Germinal center (tissue), 1 donor: ENCODE measurements around the gene CCSAP.

Experiments used
- DNase-seq: peaks from one replicate; pipeline ENCODE4 v3.0.0; 2012; ENCODE audit warnings: mixed read lengths, low spot score

CCSAP gene

DNA sequence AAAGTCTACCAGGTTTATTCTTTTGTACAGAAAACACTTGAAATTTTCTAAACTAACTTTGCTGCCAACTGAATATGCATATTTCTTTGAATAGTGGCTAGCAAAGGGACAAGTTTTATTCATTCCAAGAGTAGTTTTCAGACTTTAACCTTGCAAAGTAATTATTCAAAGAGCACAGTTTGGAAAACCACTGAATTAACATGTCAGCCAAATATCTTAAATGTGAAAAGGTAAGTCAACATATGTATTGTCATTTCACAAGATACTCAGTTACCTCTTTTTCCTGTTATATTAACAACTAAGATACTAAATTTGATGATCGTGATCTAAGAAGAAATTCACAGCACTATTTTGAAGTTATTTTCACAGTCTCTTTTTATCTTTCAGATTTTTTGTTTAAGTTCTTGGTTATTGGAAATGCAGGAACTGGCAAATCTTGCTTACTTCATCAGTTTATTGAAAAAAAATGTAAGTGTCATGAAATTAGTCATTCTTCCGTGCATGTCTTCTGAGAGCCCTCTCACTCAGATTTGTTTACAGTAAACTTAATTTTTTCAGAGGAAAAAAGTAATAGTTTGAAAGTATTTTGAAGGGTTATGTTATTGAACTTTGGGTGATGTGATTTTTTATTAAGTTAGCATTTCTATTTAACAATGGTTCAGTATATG lies 56.6 kb downstream of the CCSAP start:
- DNase-seq, result no peak

DNA sequence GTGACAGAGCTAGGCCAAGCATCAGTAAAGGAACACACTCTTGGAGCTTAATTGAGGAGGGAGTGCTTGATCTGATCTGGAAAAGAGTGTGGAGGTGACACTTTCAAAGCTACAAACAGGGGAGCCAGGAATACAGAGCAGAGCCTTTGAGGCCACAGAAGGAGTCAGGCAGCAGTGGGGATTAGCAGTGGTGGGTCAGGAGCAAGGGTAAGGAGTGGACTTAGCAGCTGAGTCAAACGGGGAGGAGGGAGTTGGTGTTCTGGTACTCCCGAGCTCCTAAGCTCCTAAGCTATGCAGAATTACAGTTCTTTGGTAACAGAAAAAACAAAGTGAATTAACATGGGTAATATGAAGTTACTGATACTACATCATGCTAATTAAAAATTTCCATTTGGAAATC lies 57.4 kb downstream of the CCSAP start:
- DNase-seq, result no peak

DNA sequence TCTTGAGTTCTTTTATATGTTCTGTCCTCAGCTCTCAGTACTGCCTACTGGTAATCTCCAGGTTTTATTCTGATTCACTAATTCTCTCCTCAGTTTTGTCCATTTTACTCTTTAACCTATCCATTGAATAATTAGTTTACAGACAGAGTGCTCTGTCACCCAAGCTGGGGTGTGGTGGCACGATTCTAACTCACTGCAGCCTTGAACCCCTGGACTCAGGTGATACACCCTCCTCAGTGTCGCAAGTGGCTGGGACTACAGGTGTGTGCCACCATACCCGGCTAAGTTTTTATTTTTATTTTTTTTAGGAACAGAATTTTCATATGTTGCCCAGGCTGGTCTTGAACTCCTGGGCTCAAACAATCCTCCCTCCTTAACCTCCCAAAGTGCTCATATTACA lies 58.0 kb downstream of the CCSAP start:
- DNase-seq, result no peak

DNA sequence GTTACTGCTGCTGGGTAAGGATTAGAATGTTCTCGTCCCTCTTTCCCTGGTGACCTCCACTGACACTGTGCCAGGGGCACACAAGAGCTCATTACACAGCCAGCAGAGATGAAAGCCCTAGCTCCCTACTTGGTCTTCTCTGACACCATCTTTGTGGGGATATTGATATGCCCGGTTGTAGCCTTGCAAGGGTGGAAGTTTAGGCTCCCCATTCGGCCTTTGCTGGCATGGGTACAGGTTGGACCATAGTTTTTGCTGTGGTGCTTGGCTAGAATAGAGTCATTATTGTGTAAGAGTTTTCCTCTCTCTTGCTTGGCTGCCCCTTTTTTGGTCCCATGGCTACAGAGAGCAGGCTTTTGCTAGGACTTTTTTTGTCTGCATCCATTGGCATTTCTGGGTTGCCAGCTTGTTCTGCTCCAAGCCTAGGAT lies 59.6 kb downstream of the CCSAP start:
- no peak for DNase-seq

DNA sequence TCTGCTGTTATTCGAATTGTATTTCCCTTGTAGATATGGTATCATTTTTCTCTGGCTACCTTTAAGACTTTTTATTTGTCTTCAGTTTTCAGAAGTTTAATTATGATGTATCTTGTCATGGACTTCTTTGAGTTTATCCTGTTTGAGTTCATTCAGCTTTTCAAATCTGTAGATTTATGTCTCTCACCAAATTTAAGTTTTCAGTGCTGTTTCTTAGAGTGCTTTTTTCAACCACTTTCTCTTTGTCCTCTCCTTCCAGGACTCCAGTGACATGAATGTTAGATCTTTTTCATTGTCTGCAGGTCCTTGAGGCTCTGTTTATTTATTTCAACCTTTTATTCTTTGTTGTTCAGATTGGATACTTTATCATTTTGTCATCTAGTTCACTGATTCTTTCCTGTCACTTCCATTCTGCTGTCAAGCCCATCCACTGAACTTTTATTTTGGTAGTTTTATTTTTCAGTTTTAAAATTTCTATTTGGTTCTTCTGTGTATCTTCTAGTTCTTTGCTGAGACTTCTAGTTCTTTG lies 60.5 kb downstream of the CCSAP start:
- no peak for DNase-seq

DNA sequence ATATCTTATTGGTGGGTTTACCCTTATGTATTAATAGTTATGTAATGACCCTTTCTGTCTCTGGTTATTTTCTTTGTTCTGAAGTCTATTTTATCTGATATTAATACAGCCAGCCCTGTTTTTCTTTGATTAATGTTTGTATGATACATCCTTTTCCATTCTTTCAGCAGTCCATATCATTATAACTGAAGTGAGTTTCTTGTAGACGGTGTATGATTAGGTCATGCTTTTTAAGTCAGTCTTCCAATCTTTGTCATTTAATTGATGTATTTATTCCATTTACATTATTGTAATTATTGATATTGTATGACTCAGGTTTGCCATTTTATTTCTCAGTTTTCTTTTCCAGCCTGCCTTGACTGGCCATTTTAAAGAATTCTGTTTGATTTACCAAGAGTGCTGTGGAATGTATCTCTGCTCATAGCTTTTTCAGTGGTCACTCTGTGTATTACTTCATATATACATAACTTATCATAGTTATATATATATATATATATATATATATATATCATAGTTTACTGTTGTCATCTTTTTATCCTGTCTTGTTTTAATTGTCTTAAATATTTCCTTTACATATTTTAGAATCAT lies 61.4 kb downstream of the CCSAP start:
- DNase-seq, result no peak

DNA sequence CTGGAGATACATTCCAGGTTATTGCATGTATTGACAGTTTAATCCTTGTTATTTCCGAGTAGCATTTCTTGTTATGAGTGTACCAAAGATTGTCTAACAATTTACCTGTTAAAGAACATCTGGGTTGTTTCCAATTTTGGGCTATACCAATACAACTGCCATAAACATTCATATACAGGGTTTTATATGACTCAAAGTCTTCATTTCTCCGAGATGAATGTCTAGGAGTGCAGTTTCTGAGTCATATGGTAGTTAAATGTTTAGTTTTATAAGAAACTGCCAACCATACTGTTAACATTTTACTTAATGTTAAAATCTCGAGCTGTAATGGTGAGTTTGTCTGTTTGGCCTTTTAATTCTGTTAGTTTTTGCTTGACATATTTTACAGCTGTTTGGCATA lies 61.9 kb downstream of the CCSAP start:
- DNase-seq, result no peak

DNA sequence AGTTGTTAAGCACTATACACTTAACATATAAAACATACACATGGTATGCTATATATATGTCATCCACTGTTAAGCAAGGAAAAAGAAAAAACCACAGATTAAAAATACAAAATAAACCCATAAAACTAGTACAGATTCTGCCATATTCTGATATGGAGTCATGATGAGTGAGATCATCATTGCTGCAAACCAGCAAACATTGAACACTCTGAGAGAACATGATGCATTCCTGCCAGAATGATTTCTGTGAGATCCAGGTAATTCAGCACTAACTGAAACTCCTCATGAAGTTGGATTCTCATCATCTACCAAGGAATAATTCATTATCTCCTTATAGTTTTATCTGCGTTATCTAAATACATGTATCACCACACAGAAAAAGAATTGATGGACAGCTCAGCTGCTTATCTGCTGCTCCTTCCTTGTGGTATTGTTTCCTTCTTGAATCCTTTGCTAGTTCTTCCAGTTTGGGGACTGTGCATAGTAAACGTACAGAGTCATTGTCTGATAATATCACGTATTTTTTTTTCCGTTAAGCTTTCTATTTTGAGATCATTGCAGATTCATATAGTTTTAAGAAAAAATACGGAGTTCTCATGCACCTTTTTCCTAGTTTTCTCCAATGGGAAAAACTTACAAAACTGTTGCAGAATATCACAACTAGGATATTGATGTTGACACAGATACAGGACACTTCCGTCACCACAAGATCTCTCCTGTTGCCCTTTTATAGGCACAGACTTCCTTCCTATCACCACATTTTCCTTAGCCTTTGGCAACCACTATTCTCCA lies 62.6 kb downstream of the CCSAP start:
- no peak for DNase-seq

DNA sequence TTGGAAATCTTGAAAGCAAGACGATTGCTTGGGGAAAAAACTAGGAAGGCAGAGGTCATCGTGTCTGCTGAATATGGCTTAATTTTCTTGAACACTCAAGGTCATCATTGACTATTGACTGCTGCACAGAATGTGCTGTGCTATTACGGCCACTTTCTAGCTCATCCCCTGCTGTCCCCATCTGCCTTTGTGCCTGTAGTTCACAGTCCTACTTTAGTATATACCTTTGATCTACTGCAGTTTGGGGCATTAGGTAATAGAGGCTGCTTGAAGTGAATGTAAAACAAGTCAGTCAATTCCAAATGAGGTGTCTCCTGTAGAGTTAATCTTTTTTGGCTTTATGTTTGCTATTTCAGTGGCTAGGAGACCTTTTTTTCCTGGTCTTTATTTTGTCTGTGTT lies 63.6 kb downstream of the CCSAP start:
- DNase-seq, result no peak

DNA sequence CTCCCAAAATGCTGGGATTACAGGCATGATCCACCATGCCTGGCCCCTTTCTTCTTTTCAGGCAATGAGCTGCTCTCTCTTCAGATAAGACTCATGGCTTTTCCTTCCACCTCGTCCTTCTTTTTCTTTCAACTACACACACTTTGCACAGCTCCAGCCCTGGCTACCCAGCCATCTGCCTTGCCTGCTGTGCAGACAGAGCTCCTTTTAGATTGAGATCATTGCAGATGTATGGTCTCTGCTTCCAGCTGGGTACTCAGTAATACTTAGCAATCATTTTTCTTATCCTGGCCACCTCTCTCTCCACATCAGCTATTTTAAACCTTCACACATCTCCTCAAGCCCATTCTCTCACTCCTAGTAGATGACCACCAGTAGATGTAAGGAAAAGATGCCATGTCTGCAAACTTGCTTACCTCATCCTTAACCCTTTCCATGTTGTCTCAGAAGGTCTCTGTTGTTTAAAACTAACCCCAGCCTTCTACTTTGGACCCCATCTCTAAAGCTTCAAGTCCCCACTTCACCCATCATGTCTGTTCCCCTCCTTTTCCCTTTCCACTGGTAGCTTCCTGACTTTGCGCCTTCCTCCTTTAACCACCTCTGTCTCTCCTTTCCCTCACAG lies 64.6 kb downstream of the CCSAP start:
- no peak for DNase-seq

DNA sequence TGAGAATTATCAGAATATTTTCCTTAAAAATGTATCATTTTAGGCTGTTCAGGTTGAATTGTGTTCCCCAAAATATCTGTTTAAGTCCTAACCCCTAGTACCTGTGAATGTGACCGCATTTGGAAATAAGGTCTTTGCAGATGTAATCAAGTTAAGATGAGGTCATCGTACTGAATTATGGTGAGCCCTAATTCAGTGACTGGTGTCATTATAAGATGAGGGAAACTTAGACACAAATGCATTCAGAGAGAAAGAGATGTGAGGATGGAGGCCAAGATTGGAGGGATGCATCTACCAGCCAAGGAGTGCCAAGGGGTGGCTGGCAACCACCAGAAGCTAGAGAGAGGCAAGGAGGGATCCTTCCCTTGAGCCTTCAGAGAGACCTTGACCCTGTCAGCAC lies 67.8 kb downstream of the CCSAP start:
- no peak for DNase-seq

DNA sequence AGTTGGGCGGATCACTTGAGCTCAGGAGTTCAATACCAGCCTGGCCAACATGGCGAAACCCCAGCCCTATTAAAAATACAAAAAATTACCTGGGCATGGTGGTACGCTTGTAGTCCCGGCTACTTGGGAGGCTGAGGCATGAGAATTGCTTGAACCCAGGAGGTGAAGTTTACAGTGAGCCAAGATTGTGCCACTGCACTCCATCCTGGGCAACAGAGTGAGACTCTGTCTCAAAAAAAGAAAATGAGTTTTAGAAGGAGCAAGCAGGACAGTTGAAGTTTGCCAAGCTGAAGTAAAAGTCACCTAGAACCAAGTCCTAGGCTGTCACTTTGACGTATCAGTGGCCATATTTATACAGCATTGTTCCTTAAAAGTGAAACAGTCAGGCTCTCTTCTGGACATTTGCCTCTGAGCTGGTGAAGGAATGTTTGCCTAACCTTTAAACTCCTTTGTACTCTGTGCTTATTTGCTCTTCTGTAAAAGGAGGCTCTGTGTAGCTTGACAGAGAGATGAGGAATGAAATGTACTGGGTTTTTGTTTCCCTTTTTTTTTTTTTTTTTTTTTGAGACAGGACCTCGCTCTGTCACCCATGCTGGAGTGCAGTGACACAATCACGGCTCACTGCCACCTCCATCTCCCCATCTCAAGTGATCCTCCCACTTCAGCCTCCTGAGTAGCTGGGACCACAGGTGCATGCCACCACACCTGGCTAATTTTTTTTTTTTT lies 69.2 kb downstream of the CCSAP start:
- DNase-seq, result no peak

DNA sequence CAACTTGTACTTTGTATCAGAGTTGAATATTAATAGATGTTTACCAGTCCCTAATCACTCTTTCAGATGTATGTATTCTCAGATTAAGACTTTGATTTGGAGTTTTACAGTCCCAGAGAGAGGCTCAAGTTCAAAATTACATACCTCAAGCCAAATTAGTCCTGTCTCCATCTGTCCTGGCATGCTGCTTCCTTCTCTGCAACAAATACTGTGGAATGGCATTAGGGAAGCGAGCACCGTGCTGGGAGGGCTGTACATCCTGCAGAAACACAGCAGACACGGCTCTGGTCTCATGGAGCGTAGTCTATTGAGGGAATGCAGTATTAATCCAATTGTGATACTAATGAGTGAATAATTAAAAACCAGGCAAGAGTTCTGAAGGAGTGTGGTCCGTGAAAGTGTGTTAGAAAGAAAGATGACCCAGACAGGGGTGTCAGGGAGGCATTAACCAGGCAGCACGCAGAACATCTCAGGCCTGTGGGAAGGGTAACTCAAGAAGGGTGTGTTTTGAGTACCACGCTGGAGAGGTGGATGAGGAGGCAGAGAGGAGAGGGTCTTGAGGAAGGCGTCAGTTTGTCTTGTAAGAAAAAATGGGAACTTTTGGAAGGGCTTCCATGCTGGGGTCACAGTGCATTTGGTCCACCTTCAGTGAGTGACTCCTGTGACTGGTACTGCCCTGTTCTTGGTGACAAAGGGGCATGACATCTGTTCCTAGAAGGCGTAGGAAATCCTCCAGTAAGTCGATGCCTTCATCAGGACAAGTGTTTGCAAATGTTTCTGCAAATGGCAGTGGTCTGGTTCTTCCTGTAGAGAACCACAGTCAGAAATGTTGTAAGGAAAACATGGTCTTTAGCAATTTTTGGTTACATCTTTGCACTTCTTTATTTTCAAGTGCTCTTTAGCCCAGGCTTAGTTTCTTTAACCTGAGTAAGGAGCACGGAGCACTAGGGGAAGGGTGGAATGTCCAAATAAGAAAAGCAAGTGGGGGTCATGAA lies 70.4 kb downstream of the CCSAP start:
- no peak for DNase-seq

DNA sequence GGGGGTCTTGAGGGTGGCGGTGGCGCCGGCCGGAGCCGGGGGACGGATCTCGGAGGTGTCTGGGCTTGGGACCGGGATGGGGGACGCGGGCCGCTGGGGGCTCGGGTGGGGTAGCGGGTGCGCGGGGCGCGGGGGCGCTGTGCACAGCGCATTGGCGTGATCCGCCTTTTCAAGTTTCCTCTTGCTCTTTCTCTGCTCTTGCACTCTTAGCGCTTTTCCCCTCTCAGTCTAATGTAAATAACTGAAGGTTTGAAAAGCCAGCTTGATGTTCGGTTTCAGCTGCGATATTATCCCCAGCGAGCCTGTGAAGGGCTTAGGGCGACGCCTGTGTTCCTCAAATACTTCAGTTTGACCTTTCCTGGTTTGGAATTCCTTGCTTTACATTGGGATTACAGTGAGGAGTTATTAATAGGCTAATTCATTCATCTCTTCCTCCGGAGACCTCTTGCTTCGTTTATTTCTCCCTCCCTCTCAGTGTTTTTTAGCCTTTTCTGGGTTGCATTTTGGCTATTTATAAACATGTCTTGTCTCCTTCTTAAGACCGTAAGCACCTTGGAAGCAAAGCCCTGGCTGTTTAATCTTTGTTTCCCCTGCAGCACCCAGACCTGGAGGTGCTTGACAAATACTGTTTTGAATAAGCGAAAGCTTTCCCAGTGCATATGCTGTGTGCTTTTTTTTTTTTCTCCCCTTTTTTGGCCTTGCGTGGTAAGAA lies 71.2 kb downstream of the CCSAP start:
- DNase-seq, result peak; percentile 21
